ENCODE data around the gene PSD4. TPM values are rescaled to one million over a fixed set of nuclear protein-coding genes. Genes with fewer than 3 reads are reported as not detected.

PSD4 gene
- total RNA-seq, 1 experiment from 2014 or later, result 12.6 TPM

DNA sequence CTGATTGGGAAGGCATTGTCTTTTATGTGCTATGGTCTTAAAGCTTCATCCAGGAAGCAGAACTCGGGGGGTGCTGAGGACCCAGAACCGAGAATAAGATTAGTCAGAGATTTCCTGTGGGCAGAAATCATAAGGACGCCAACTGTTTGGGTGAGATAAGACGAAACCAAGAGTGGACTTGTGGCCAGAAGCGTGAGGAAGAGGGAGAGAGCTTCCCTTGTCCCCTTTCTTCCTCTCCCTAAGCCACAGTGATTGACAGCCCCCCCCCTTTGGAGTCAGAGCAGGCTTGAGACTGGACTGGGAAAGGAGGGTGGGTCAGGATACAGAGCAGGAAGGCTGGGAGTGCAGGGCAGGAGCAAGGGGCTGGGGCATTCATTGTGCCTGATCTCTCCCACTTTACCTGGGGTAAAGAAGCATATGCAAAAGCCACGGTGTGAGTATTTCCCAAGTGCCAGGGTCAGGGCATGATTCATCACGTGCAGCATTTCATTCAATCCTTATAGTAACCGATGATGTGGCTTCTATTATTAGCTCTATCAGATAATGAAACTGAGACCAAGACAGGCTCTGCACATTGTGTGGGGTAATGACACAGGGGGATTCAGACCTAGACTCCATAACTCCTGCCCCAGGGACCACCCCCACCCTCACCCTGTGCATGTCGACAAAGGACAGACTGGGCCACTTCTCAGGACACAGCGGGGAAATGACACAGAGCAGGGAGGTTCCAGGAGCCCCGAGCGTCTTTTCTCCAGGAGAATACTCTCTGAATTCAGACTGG, 49.4 kb upstream of the PSD4 start:
- Histone ChIP-seq H3K9ac (ENCODE audit: low read length) (no peak overlapping the region), H3K36me3 (ENCODE audit: control insufficient read depth in 1 of 2, insufficient read depth in 2 of 2, low read length in 2 of 2) (no peaks in the 10 kb centered on the region), H3K4me3 (replicated peaks in 1 of 2; ENCODE audit: low read depth in 1 of 2, low read length in 2 of 2) (0 out of 4 replicates have a peak overlapping the region, but pooled peaks of 1 of the 2 experiments have one; percentile 2), H3K79me2 (ENCODE audit: insufficient read depth, low read length) (no peaks in the 10 kb centered on the region), H3K4me1 (ENCODE audit: control insufficient read depth in 1 of 2, insufficient read depth in 2 of 2, low read length in 2 of 2) (peaks cover 5 to 18% of the 10 kb centered on the region in 2 experiments), H3K27me3 (ENCODE audit: insufficient read depth, low read length) (no peaks in the 10 kb centered on the region; the same call in 1 of the 2 replicates), H3K4me2 (ENCODE audit: low read length) (peak overlapping the region; percentile 58), H3K27ac (ENCODE audit: low read depth, low read length) (no peak overlapping the region), H4K20me1 (ENCODE audit: insufficient read depth) (no peaks in the 10 kb centered on the region), H2AFZ (ENCODE audit: low read depth, low read length, poor library complexity, severe bottlenecking) (peak overlapping the region; percentile 76), H3K9me2 (ENCODE audit: insufficient read depth) (no peaks in the 10 kb centered on the region), H3K9me3 (ENCODE audit: control insufficient read depth in 1 of 2, insufficient read depth in 1 of 2, low read depth in 1 of 2, low read length in 2 of 2) (no peaks in the 10 kb centered on the region)
- ChIA-PET RAD21 (ENCODE audit: low non-redundant PET in 1 of 2, low total read pairs in 2 of 2, uncharacterized antibody in 2 of 2, unreplicated experiment in 2 of 2) (no interaction called here), CTCF (interaction anchor here (1.0 kb wide), 1 partner anchor 14 kb away, joined by 3 read pairs; no protein-coding TSS in a partner anchor), POLR2A (no interaction called here)
- ATAC-seq, result peak; percentile 54
- intact Hi-C loops (cut with micrococcal nuclease), result no loop called here
- TF ChIP-seq EGR1 (IDR thresholded peaks at IDR 0.05; ENCODE audit: low read depth) (no peak), ZNF274 (IDR thresholded peaks at IDR 0.05; ENCODE audit: low read depth, low read length) (no peak), EZH2 (IDR thresholded peaks at IDR 0.05) (no peak), CBX3 (IDR thresholded peaks at IDR 0.05; ENCODE audit: low read depth) (no peak), POLR2A (IDR thresholded peaks at IDR 0.05; ENCODE audit: borderline replicate concordance, extremely low read depth, insufficient read depth, insufficient read length) (no peak), YY1 (IDR thresholded peaks at IDR 0.05; ENCODE audit: extremely low read depth, insufficient replicate concordance, low read depth, low read length) (no peak), TCF7L2 (IDR thresholded peaks at IDR 0.05; ENCODE audit: borderline replicate concordance, extremely low read depth, insufficient read depth, insufficient read length) (no peak), POLR2AphosphoS5 (IDR thresholded peaks at IDR 0.05; ENCODE audit: low read depth, low read length) (no peak), RAD21 (IDR thresholded peaks at IDR 0.05; ENCODE audit: low read depth) (no peak), JUND (IDR thresholded peaks at IDR 0.05) (no peak)
- no TSS peak for BruUV-seq (replicated peaks)
- no peak for DNase-seq (ENCODE audit: low read depth, low spot score)

All from HCT116 (cell line).